Endothelial cell (in vitro differentiated cells): Measurements from ENCODE around the gene PPM1N. TPM values are rescaled to one million over a fixed set of nuclear protein-coding genes. Genes with fewer than 3 reads are reported as not detected.

Experiments used
- total RNA-seq: library from RNA; stranded (reverse); fragmentation: NEBNext Ultra II Directional; extraction: Animal tissue kit (Norgen Biotek cat#: 25700); gene quantifications from one replicate; pipeline ENCODE4 v1.2.1, GENCODE V29; 2021; ENCODE audit not compliant: unreplicated experiment

Gene PPM1N
- total RNA-seq, 1 donor from 2014 or later = 0.33 TPM

Other genes with a start within 250 kb of the PPM1N start
- 165 TPM for gene MARK4, start 247.2 kb upstream of the PPM1N start, total RNA-seq
- not detected for gene CKM, start 175.6 kb upstream of the PPM1N start, total RNA-seq
- gene KLC3, start 157.7 kb upstream of the PPM1N start, total RNA-seq = 0.44 TPM
- 44.2 TPM for gene ERCC2, start 127.9 kb upstream of the PPM1N start, total RNA-seq
- 13.2 TPM for gene PPP1R13L, start 93.4 kb upstream of the PPM1N start, total RNA-seq
- gene POLR1G, start 91.8 kb upstream of the PPM1N start, total RNA-seq = 4.4 TPM
- gene ERCC1, start 74.5 kb upstream of the PPM1N start, total RNA-seq = 62.8 TPM
- gene FOSB, start 30.4 kb upstream of the PPM1N start, total RNA-seq = 64.2 TPM
- gene RTN2, start 1.4 kb upstream of the PPM1N start, total RNA-seq = 25.3 TPM
- 246 TPM for gene VASP, start 9.0 kb downstream of the PPM1N start, total RNA-seq
- gene OPA3, start 86.4 kb downstream of the PPM1N start, total RNA-seq = 13.4 TPM
- 13.5 TPM for gene GPR4, start 103.8 kb downstream of the PPM1N start, total RNA-seq
- gene EML2, start 141.0 kb downstream of the PPM1N start, total RNA-seq = 20.3 TPM
- gene GIPR, start 169.8 kb downstream of the PPM1N start, total RNA-seq = 1.6 TPM
- 479 TPM for gene SNRPD2, start 193.5 kb downstream of the PPM1N start, total RNA-seq
- gene QPCTL, start 194.2 kb downstream of the PPM1N start, total RNA-seq = 10.6 TPM
- 29.9 TPM for gene FBXO46, start 232.5 kb downstream of the PPM1N start, total RNA-seq
- not detected for gene MEIOSIN, start 235.0 kb downstream of the PPM1N start, total RNA-seq